DMS 273 (cell line): Measurements from ENCODE around the gene AIG1.
"Not testable (repeated sequence)": the region's sequence is repeated elsewhere in the genome, so short reads cannot be mapped to it uniquely, and the experiment has no call there.

Experiments used
- DNase-seq: peaks from one replicate; lab custom pipeline; 2025; ENCODE audit not compliant: unreplicated experiment; lab: John Stamatoyannopoulos, UW

Gene AIG1

GRCh38 chr6:143060806-143061596, at the start of gene AIG1:
Gene AIG1, plus strand, starts transcription at chr6:143060889. Its CDS starts 37 bp downstream, at chr6:143060926.
- DNase-seq, result peak; percentile 92

- DNase-seq, result no peak
Observed at GRCh38 chr6:143014764-143015163, 45.9 kb upstream of the AIG1 start.

- DNase-seq, result no peak
Observed at GRCh38 chr6:143015300-143015706, 45.4 kb upstream of the AIG1 start.

GRCh38 chr6:143018955-143019354, 41.7 kb upstream of the AIG1 start:
- peak; percentile 22 for DNase-seq

GRCh38 chr6:143020862-143021261, 39.8 kb upstream of the AIG1 start:
- DNase-seq, result not testable (repeated sequence)

- DNase-seq, result no peak
Observed at GRCh38 chr6:143021543-143021942, 39.1 kb upstream of the AIG1 start.

GRCh38 chr6:143022587-143022986, 38.1 kb upstream of the AIG1 start:
- DNase-seq, result no peak

- DNase-seq, result no peak
Observed at GRCh38 chr6:143023695-143024094, 37.0 kb upstream of the AIG1 start.

- DNase-seq, result no peak
Observed at GRCh38 chr6:143024977-143025376, 35.7 kb upstream of the AIG1 start.

GRCh38 chr6:143026696-143027449, 33.8 kb upstream of the AIG1 start:
- DNase-seq, result peak; percentile 45

- DNase-seq, result no peak
Observed at GRCh38 chr6:143034689-143035334, 25.9 kb upstream of the AIG1 start.

GRCh38 chr6:143037470-143037869, 23.2 kb upstream of the AIG1 start:
- DNase-seq, result no peak

- DNase-seq, result no peak
Observed at GRCh38 chr6:143038833-143039232, 21.9 kb upstream of the AIG1 start.

GRCh38 chr6:143039548-143039947, 21.1 kb upstream of the AIG1 start:
- no peak for DNase-seq

GRCh38 chr6:143040018-143040417, 20.7 kb upstream of the AIG1 start:
- DNase-seq, result no peak

- DNase-seq, result not testable (repeated sequence)
Observed at GRCh38 chr6:143044345-143044744, 16.3 kb upstream of the AIG1 start.

- no peak for DNase-seq
Observed at GRCh38 chr6:143049611-143050010, 11.1 kb upstream of the AIG1 start.

GRCh38 chr6:143050509-143050908, 10.2 kb upstream of the AIG1 start:
- no peak for DNase-seq

GRCh38 chr6:143052282-143052681, 8.4 kb upstream of the AIG1 start:
- no peak for DNase-seq

GRCh38 chr6:143053856-143054255, 6.8 kb upstream of the AIG1 start:
- no peak for DNase-seq

- DNase-seq, result no peak
Observed at GRCh38 chr6:143054329-143054728, 6.4 kb upstream of the AIG1 start.

- DNase-seq, result no peak
Observed at GRCh38 chr6:143055213-143055612, 5.5 kb upstream of the AIG1 start.
